Activated CD4-positive, alpha-beta T cell treated with anti-CD3 and anti-CD28 coated beads, Interleukin-2, amount 50 U/mL, for 48 hours (primary cell): ENCODE results near the gene APPBP2.
A peak's percentile ranks its signal among the peaks of the same experiment; 100 is the strongest.
"Not testable (repeated sequence)": the region's sequence is repeated elsewhere in the genome, so short reads cannot be mapped to it uniquely, and the experiment has no call there.

Source experiments
- DNase-seq, 2 experiments: peaks; one replicate each; pipeline ENCODE4 v3.0.0-alpha.2; 2020

The APPBP2 gene

DNA sequence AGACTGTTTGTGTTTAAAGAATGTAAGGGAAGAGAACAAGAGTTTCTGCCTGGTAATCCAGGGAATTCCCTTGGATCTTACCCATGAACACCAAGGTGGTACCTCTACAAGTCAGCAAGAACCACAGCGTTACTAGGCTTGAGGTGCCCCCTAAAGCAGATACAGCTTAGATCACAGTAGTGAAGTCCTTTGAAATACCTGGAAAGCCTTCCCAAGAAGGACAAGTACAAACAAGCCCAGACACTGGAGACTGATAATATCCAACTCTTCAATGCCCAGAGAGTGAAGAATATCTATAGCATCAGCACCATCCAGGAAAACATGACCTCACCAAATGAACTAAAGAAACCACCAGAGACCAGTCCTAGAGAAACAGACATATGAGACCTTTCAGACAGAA is 3.8 kb upstream of the APPBP2 start:
- DNase-seq = no peak

DNA sequence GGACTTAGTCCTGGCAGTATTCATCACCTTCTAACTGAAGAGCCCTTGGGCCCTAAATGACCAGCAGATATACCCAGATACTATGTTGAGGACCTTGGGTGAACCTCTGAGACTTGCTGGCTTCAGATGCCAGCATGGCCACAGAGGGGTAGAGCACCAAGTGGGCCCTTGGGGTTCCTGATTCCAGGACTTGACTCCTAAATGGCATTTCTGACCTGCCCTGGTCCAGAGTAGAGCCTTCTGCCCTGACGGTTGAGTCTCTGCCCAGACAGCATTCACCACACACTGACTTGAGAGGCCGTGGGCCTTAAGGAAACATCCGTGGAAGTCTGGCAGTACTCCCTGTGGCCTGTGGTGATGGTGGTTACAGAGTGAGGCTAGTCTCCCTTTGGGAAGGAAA is 2.8 kb upstream of the APPBP2 start:
- DNase-seq = no peak

- DNase-seq = no peak
Measured at GRCh38 chr17:60527701-60528100, 1.7 kb upstream of the APPBP2 start.

DNA sequence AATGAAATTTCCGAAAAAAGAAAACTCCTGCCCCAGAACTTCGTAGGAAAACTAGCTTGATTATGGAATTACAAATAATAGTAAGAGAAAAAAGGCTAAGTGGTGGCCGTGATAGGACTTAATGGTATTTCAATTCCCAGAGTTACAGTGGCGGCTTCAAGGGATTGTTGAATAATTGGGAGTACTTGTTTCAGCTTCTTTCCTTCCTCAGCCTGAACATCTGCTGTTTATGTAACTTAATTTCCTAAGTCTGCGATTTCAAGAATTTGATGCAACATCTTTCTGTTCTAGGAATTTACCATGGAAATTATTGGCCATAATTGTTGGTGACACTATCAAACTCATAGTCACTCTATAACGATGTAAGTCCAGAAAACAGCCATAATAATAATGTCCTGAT is 684 bp upstream of the APPBP2 start:
- no peak for DNase-seq

GRCh38 chr17:60525328-60525684 is 736 bp downstream of the APPBP2 start:
- DNase-seq = peak in 1 of 2 experiments; percentile 6

- no peak for DNase-seq
Measured at GRCh38 chr17:60524463-60525327, 1.3 kb downstream of the APPBP2 start.

GRCh38 chr17:60523822-60524221 is 2.2 kb downstream of the APPBP2 start:
- DNase-seq = no peak

GRCh38 chr17:60522889-60523626 is 3.0 kb downstream of the APPBP2 start:
- no peak for DNase-seq

- DNase-seq = no peak
Measured at GRCh38 chr17:60519795-60520194, 6.2 kb downstream of the APPBP2 start.

DNA sequence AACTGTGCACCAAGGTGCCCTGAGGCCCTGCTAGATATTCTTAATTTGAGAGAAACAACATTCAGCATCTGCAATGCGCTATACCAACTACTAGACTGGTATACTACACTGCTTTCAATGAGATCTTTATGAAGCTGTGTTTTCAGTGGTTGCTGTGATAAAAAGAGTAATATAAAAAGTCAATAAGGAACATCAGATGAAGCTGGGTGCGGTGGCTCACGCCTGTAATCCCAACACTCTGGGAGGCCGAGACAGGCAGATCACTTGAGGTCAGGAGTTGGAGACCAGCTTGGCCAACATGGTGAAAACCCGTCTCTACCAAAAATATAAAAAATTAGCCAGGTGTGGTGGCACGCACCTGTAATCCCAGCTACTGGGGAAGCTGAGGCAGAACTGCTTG is 10.4 kb downstream of the APPBP2 start:
- not testable (repeated sequence) for DNase-seq

- not testable (repeated sequence) for DNase-seq
Measured at GRCh38 chr17:60515199-60515598, 10.8 kb downstream of the APPBP2 start.

DNA sequence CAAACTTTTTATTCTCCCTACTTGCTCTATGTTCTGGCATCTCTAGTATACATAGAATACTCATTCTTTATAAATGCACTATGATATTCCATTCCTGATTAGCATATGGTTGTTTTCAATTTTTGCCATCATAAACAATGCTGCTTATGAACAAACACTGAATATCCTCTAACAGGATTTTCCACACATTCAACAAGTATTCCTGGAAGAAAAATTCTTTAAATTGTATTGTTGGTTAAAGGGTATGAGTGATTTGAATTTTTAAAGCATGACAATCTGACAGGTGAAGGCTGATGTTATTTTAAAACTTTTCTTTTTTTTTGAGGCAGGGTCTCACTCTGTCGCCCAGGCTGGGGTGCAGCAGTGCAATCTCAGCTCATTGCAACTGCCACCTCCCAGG is 11.5 kb downstream of the APPBP2 start:
- DNase-seq = no peak

GRCh38 chr17:60514053-60514452 is 12.0 kb downstream of the APPBP2 start:
- no peak for DNase-seq

DNA sequence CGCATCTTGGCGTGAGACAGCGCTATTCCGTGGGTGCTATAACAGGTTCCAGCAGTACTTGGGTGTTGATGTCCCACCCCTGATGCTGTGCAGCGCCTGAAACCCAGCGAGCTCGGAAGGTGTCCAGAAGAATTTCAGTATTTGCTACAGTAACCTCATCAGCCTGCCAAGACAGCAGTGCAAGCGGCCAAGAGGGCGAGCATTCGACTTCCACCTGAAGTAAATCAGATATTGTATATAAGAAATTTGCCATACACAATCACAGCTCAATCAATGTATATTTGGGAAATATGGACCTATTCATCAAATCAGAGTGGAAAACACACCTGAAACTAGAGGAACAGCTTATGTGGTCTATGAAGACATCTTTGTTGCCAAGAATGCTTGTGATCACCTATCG is 13.0 kb downstream of the APPBP2 start:
- DNase-seq = no peak

GRCh38 chr17:60510723-60511122 is 15.3 kb downstream of the APPBP2 start:
- no peak for DNase-seq

DNA sequence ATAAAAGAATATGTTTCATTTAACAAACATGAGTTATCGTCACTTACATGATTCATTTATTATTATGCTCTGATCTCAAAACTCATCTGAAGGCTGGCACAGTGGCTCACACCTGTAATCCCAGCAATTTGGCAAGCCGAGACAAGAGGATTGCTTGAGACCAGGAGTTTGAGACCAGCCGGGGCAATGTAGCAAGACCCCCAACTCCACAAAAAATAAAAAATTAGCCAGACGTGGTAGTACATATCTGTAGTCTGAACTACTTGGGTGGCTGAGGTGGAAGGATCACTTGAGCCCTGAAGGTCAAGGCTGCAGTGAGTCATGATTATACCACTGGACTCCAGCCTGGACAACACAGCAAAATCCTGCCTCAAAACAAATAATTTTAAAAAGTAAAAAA is 16.0 kb downstream of the APPBP2 start:
- DNase-seq = no peak

DNA sequence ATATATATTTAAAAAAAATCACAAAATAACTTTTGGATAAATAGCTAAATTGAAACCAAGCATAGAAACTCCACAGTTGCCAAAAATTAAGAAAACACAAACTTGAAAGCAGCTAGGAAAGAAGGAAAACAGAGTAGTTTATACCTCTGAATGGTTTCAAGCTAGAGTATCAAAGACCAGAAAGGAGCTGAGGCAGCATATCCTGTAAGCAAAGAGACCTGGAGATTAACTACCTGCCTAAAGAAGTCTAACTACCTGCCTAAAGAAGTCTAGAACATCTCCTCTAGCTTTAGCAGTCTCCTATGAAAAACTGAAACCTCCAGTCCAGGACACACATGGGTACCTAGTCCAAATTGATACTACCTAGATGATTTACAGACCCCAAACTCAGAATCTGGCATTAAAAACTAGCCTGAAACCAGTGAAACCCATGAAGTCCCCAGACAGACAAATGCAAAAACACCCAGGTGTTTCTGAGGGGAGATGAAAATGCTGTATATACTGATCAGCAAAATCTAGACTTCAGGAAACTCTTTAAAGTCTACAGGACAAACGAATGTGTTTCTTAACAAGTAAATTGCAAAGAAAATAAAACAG is 17.6 kb downstream of the APPBP2 start:
- no peak for DNase-seq

DNA sequence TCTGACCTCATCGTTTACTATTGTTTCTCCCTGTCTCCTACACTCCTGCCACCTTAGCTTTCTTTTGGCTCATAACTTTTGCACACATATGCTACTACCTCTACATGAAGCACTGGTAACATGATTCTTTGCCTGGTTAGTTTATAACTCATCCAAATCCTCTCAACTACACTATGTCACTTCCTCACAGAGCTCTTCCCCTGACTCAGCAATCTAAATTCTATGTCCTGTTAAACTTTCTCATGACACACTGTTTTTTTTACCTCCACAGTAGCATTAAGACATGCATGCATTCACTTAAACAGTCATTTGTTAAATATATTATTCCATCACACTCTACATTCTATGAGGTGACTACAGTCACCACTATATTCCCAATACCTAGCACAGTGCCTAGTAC is 19.7 kb downstream of the APPBP2 start:
- DNase-seq = no peak

DNA sequence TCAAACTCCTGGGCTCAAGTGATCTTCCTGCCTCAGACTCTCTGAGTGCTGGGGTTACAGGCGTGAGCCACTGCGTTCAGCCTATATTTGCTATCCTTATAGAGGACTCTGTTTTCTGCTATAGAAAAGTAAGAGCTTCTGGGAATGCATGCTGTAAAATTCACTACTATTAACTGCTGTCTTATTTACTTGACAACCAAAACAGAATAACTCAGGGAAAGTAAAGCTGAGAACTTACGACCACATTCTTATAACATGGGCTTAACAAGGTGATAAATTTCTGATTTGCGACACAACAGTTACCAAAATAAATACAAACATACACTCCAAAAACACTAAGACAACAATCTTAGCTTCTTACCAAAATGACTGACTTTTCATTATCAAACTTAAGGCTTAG is 23.9 kb downstream of the APPBP2 start:
- no peak for DNase-seq

DNA sequence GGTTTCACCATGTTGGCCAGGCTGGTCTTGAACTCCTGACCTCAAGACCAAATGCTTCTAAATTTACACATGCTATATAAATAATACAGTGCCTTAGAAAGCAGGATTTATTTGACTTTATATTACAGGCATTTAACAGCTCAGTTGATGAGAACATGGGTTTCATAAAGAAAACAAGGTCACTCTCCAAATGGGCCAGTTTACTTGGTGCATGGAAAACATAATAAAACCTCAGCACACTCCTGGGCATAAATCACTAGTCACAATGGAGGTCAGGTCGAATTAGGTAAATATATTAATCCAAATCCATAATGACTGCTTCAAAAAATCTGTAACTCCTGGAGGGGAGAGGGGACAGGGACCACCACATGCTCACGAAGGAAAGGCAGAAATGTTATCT is 24.5 kb downstream of the APPBP2 start:
- no peak for DNase-seq

DNA sequence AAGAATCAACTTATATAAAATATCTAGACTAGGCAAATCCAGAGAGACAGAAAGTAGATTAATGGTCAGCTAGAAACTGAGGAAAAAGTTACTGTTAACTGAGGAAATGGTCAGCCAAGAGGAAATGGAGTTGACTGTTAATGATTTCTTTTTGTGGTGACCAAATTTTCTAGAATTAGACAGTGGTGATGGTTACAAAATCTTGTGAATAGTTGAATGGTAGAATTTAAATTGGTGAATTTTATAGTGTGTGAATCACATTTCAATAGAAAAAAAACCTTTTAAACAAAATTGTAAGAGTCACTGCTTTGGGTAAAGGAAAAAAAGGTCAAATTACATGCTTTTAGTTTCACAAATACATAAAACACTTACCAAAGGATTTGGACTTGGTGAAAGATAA is 30.0 kb downstream of the APPBP2 start:
- no peak for DNase-seq

DNA sequence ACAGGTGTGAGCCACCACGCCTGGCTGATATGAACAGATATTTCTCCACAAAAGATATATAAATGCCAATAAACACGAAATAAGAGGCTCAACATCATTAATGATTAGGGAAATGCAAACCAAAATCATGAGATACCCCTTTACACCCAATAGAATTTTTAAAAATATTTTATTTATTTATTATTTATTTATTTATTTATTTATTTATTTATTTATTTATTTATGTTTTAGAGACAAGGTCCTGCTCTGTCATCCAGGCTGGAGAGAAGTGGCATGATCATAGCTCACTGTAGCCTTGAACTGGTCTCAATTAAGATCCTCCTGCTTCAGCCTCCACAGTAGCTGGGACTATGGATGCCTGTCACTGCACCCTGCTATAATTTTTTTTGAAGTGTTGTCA is 30.8 kb downstream of the APPBP2 start:
- DNase-seq = no peak

DNA sequence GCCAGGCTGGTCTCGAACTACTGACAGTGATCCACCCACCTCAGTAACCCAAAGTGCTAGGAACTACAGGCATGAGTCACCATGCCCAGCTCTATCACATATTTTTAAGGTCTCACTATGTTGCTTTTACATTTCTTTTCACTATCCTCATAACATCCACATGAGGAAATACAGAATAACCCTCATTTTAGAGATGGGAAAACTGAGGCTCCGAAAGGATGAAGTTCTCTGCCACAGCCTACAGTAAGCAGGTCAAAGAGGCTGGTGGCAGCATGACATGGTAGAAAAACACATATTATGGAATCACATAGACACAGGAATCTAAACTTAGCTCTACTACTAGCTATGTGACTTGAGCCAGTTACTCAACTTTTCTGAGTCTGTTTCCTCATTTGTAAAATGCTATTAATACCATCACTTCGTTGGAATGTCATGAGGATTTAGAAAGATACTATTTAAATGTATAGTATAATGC is 32.2 kb downstream of the APPBP2 start:
- DNase-seq = no peak

- no peak for DNase-seq
Measured at GRCh38 chr17:60491771-60492170, 34.3 kb downstream of the APPBP2 start.
